ENCODE measurements around the gene VPS33A. TPM values are rescaled to one million over a fixed set of nuclear protein-coding genes. Genes with fewer than 3 reads are reported as not detected.
A peak's percentile ranks its signal among the peaks of the same experiment; 100 is the strongest.

Gene VPS33A
- total RNA-seq, 1 experiment from 2014 or later = 13.7 TPM

Small RNAs within 50 kb of the gene (small RNA-seq; reads per million reads assigned to genes)
- 0.87 reads per million, percentile 25 among the genes with 10 or more reads in this experiment for gene DIABLO

Other genes with a start within 250 kb of the VPS33A start
- 67.2 and 75.5 TPM in 2 replicates for gene BCL7A, start 244.6 kb downstream of the VPS33A start, total RNA-seq (2014; rRNA removed; shearing (Covaris generic); ENCODE audit: low replicate concordance)
- gene MLXIP, start 187.7 kb downstream of the VPS33A start, total RNA-seq (2014; rRNA removed; shearing (Covaris generic); ENCODE audit: low replicate concordance) = 13.8 and 14.8 TPM in 2 replicates
- not detected in 2 replicates for gene IL31, start 92.3 kb downstream of the VPS33A start, total RNA-seq (2014; rRNA removed; shearing (Covaris generic); ENCODE audit: low replicate concordance)
- gene LRRC43, start 83.4 kb downstream of the VPS33A start, total RNA-seq (2014; rRNA removed; shearing (Covaris generic); ENCODE audit: low replicate concordance) = not detected in 2 replicates
- 0.07 and 0.83 TPM in 2 replicates for gene B3GNT4, start 62.8 kb downstream of the VPS33A start, total RNA-seq (2014; rRNA removed; shearing (Covaris generic); ENCODE audit: low replicate concordance)
- gene DIABLO, start 40.4 kb downstream of the VPS33A start, total RNA-seq (2014; rRNA removed; shearing (Covaris generic); ENCODE audit: low replicate concordance) = 42.2 and 45.8 TPM in 2 replicates
- 16.0 and 18.0 TPM in 2 replicates for gene CLIP1, start 156.2 kb upstream of the VPS33A start, total RNA-seq (2014; rRNA removed; shearing (Covaris generic); ENCODE audit: low replicate concordance)
- gene ZCCHC8, start 234.4 kb upstream of the VPS33A start, total RNA-seq (2014; rRNA removed; shearing (Covaris generic); ENCODE audit: low replicate concordance) = 30.8 and 35.3 TPM in 2 replicates